ENCODE measurements around the gene NOL4L. TPM values are rescaled to one million over a fixed set of nuclear protein-coding genes. Genes with fewer than 3 reads are reported as not detected.

NOL4L gene
- total RNA-seq, 2 experiments from 2014 or later = 15.2 to 18.3 TPM

DNA sequence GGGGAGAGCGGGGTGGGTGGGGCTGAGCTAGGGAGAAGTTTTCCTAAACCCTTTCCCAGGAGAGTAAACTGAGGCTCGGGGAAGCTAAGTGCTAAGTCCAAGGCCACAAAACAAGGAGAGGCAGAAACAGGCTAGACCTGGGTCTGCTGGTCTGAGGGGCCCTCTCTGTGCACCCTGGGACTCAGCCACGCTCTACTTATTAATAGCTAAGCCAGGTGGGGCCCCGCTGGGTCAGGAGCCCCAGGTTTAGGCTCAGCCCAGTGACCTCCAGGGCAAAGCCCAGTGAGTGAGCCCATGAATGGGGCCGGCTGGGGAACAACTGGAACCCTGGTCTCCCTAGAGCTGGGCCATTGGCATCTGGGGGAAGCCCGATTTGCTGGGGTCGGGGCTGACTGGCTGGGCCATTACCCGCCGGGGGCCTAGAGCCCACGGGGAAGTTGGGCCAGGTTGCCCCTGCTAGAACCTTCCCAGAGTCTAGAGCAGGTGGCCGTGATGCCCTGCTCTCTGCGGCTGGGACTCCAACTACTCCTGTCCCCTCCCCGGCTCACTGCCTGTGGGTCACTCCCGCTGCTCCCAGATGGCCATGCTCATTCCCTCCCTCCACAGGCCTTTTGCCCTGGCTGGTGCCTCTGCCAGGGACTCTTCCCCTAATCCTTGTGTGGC lies 24.1 kb upstream of the NOL4L start:
- CTCF ChIA-PET = no interaction called here
- Mint-ChIP-seq H3K4me3 (no peak overlapping the region), H3K27me3 (no peaks in the 10 kb centered on the region), H3K9me3 (ENCODE audit: low read depth) (peaks cover 2% of the 10 kb centered on the region), H3K4me1 (no peaks in the 10 kb centered on the region), H3K36me3 (no peaks in the 10 kb centered on the region), H3K27ac (no peak overlapping the region)
- DNase-seq (no peak), ATAC-seq (no peak)

DNA sequence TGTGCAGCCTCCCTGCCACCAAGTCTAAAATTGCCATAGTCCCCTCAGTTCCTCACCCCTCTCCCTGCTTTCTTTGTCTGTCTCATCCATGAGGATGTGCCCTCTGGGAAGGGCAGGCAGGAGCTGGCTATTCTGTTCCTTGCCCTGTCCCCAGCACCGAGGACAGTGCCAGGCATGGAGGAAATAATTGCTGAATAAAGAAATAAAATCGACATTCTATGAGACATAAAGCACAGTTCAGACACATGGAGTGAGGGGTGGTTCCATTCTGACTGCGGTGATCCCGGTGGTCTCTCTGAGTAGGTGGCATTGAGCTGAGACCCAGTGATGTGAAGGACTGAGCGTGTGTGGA lies 23.5 kb upstream of the NOL4L start:
- CTCF ChIA-PET = no interaction called here
- Mint-ChIP-seq H3K4me1 (no peaks in the 10 kb centered on the region), H3K4me3 (no peak overlapping the region)

DNA sequence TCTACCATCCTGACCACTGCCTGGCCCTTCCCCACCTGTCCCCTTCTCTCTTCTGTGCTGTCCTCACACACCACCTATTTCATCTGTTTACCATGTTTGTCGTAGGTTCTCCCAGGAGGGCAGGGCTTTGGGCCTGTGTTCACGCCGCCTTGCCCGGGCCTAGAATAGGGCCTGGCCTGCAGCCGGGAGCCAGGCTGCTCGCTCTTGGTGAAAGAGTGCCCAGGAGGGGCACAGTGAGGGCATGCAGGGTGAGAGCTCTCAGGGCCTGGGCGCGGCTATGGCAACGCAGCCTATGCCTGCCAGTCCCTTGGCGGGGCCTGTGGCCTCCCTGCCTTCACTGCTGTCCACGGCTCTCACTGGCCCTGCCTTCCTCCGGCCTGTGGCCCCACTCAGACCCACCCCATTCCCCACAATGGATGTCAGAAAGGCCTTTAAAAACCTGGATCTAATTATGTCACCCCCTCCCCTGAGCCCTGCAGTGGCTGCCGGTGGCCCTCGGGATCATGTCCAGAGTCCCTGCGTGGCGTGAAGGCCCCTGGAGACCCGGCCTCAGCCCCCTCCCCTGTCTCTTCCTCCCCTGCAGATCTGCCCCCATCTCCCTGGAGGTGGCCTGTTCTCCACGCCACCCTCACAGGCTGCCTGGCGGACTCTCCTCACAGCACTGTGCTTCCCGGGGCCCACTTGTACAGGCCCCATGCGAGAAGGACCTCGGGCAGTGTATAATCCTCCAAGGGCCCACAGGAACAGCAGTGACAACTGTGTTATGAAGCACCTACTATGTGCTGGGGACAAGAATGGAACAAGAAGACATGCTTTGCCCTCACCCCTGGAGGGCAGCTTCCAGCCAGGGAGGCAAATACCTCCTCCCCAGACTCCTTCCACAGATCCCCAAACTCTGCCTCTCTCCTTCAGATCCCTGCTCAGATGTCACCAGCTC lies 22.9 kb upstream of the NOL4L start:
- no peak for ATAC-seq
- no peak for DNase-seq
- Mint-ChIP-seq H3K27me3 (no peaks in the 10 kb centered on the region), H3K4me1 (no peaks in the 10 kb centered on the region), H3K36me3 (no peaks in the 10 kb centered on the region), H3K4me3 (no peak overlapping the region), H3K9me3 (ENCODE audit: low read depth) (peaks cover under 1% of the 10 kb centered on the region), H3K27ac (no peak overlapping the region)
- CTCF ChIA-PET = no interaction called here

More for the DNA sequence above, 23.5 kb upstream of the NOL4L start:
- peaks cover 2% of the 10 kb centered on the region for H3K9me3 Mint-ChIP-seq (ENCODE audit: low read depth)
- no peak for DNase-seq
- no peaks in the 10 kb centered on the region for H3K27me3 Mint-ChIP-seq
- no peak for ATAC-seq
- no peak overlapping the region for H3K27ac Mint-ChIP-seq
- H3K36me3 Mint-ChIP-seq = no peaks in the 10 kb centered on the region

DNA sequence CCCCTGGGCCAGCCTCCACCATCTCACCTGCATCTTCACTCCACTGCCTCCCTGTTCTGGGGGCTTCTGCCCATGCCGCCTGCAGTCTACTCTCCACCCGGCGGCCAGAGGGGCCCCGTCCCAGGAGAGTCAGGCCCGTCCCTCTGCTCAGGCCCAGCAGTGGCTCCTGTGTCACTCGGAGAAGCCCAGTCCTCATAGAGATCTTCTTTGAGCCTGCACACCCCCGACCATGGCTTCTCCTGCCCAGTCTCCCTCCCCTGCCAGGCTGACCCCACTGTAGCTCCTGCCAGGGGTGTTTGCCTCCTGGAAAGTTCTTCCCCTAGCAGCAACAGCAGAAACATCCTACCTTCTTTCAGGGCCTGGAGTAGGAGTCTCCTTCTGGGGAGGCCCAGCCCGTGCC lies 22.2 kb upstream of the NOL4L start:
- H3K27me3 Mint-ChIP-seq = no peaks in the 10 kb centered on the region
- no peak for DNase-seq
- no peaks in the 10 kb centered on the region for H3K36me3 Mint-ChIP-seq
- no peak overlapping the region for H3K4me3 Mint-ChIP-seq
- no peaks in the 10 kb centered on the region for H3K9me3 Mint-ChIP-seq (ENCODE audit: low read depth)
- H3K4me1 Mint-ChIP-seq = no peaks in the 10 kb centered on the region
- ATAC-seq = no peak
- no peak overlapping the region for H3K27ac Mint-ChIP-seq
- CTCF ChIA-PET = no interaction called here

DNA sequence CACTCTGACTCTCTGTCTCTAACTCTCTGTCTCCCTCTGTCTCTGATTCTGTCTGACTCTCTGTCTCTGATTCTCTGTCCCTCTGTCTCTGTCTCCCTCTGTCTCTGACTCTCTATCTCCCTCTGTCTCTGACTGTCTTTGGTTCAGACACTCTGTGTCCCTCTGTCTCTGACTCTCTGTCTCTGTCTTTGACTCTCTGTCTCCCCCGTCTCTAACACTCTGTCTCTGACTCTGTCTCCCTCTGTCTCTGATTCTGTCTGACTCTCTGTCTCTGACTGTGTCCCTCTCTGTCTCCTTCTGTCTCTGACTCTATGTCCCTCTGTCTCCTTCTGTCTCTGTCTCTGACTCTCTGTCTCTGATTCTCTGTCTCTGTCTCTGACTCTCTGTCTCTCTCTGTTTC lies 21.7 kb upstream of the NOL4L start:
- Mint-ChIP-seq H3K4me3 (no peak overlapping the region), H3K36me3 (no peaks in the 10 kb centered on the region), H3K27me3 (no peaks in the 10 kb centered on the region), H3K9me3 (ENCODE audit: low read depth) (no peaks in the 10 kb centered on the region), H3K4me1 (no peaks in the 10 kb centered on the region), H3K27ac (no peak overlapping the region)
- DNase-seq = no peak
- CTCF ChIA-PET = no interaction called here
- no peak for ATAC-seq

DNA sequence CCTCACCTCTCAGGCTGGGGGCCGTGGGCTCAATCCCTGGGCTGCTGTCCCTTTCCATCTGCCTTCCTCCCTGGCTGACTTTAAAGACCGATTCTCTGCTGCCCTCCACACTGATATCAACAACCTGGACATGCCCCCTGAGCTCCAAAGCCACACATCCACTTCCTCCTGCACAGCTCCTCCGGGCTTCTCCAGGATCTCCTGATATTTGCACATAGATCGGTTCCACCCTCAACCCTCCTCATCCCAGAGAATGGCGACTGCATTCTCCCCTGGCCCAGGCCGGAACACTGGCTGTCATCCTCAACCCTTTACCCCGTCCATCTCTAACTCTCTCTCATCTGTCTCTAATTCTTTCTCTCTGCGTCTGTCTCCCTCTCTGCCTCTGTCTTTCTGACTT lies 21.0 kb upstream of the NOL4L start:
- H3K36me3 Mint-ChIP-seq = no peaks in the 10 kb centered on the region
- CTCF ChIA-PET = interaction anchor here (1.4 kb wide), 1 partner anchor 46 kb away, joined by 3 read pairs; no protein-coding TSS in a partner anchor
- H3K27ac Mint-ChIP-seq = no peak overlapping the region
- no peaks in the 10 kb centered on the region for H3K4me1 Mint-ChIP-seq
- no peaks in the 10 kb centered on the region for H3K9me3 Mint-ChIP-seq (ENCODE audit: low read depth)
- no peak overlapping the region for H3K4me3 Mint-ChIP-seq
- no peak for ATAC-seq
- DNase-seq = no peak
- no peaks in the 10 kb centered on the region for H3K27me3 Mint-ChIP-seq

DNA sequence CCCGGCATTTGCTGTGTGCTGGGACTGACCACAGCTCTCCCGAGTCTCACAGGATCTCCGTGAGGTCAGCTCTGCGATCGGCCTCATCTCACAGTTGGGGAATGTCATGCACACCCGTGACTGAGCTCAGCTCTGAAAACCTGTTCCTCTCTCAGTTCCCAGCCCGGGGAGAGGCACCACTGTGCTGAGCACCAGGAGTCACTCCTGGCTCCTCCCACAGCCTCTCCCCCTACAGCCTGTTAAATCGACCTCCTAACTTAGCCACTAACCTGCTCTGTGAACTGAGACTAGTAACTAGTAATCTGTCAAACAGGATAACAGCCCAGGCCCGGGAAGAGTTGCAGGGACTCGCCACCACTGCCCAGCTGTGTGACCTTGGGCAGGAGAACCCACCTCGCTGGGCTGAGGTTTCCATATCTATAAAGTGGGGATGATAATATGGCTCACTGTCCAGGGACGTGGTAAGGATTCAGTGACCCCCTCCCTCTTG lies 20.1 kb upstream of the NOL4L start:
- no peak overlapping the region for H3K27ac Mint-ChIP-seq
- DNase-seq (no peak), ATAC-seq (no peak)
- no peaks in the 10 kb centered on the region for H3K36me3 Mint-ChIP-seq
- no peaks in the 10 kb centered on the region for H3K4me1 Mint-ChIP-seq
- CTCF ChIA-PET = interaction anchor here (1.4 kb wide), 1 partner anchor 47 kb away, joined by 3 read pairs; no protein-coding TSS in a partner anchor
- no peaks in the 10 kb centered on the region for H3K9me3 Mint-ChIP-seq (ENCODE audit: low read depth)
- H3K27me3 Mint-ChIP-seq = no peaks in the 10 kb centered on the region
- H3K4me3 Mint-ChIP-seq = no peak overlapping the region

DNA sequence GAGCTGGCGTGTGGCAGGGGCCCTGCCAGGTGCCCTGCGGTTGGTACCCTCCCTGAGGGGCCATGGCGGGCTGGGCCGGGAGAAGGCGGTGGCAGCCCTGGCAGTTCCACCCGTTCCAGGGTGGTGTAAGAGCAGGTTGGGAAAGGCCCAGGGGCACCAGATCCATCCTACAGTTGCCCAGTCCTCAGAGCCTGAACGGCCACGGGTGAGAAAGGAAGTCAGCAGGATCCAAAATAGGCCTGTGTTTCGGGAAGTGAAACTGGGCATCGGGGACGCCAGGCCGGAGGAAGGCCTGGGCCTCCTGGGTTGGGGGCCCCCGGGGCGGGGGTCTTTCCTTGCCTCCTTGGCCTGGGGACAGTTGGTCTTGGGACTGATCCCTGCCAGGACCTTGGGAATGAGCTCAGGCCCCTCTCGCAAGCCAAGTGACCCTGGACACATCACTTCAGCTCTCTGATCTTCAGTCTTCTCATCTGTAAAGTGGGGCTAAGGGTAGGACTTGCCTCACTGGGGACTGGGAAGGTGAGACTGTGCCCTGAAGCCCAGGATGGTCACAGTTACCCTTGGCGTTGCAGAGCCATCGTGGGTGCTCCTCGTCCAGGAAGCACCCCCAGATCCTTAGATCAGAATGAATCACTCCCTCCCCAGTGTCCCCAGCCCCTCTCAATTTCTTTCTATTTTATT lies 18.1 kb upstream of the NOL4L start:
- Mint-ChIP-seq H3K27me3 (no peaks in the 10 kb centered on the region), H3K4me1 (no peaks in the 10 kb centered on the region), H3K27ac (no peak overlapping the region), H3K36me3 (no peaks in the 10 kb centered on the region), H3K4me3 (no peak overlapping the region), H3K9me3 (ENCODE audit: low read depth) (no peaks in the 10 kb centered on the region)
- ATAC-seq (no peak), DNase-seq (no peak)
- CTCF ChIA-PET = no interaction called here

DNA sequence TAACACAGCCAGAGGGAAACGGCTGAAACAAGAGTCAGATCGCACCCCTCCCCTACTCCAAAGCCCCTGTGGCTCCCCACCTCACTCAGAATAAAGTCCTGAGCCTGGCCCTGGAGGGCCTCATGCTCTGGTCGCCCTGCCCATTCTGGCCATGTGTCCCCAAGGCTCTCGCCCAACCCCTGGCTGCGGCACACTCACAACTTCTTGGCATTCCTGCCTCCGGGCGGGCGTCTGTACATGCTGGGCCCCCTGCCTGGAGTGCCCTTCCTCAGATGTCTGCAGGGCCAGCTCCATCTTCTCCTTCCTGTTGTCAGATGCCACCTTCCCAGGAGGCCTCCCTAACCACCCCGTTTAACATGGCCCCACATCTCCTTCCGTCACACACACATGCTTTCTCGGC lies 17.1 kb upstream of the NOL4L start:
- no peaks in the 10 kb centered on the region for H3K27me3 Mint-ChIP-seq
- H3K4me1 Mint-ChIP-seq = no peaks in the 10 kb centered on the region
- no peaks in the 10 kb centered on the region for H3K9me3 Mint-ChIP-seq (ENCODE audit: low read depth)
- no peak overlapping the region for H3K27ac Mint-ChIP-seq
- no peak for ATAC-seq
- CTCF ChIA-PET = no interaction called here
- no peak overlapping the region for H3K4me3 Mint-ChIP-seq
- H3K36me3 Mint-ChIP-seq = no peaks in the 10 kb centered on the region
- no peak for DNase-seq

DNA sequence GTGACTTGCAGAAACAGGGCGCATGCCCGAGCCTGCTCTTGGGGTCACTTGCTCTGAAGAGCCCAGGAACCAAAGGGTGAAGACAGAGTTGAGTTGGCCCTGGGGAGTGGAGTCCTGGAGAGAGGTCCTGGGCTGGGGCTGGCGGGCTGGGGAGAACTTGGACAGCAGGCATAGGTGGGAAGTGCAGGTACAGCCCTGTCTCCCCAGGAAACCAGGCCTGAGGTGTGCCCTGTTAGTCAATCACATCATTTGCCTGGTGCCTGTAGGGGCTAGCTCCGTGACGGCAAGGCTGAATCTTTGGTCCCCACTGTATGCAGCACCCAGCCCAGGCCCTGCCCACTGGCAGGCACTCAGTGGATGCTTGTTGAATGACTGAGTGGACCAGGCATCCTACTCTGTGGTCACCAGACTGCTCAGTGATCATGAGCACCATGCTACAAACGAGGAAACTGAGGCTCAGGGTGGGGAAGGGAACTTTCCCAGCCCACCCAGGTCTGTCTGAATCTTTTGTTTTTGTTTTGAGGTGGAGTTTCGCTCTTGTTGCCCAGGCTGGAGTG lies 15.6 kb upstream of the NOL4L start:
- no peaks in the 10 kb centered on the region for H3K9me3 Mint-ChIP-seq (ENCODE audit: low read depth)
- H3K27ac Mint-ChIP-seq = no peak overlapping the region
- CTCF ChIA-PET = no interaction called here
- H3K4me3 Mint-ChIP-seq = no peak overlapping the region
- ATAC-seq (no peak), DNase-seq (no peak)
- H3K36me3 Mint-ChIP-seq = no peaks in the 10 kb centered on the region
- H3K27me3 Mint-ChIP-seq = no peaks in the 10 kb centered on the region
- peaks cover 8% of the 10 kb centered on the region for H3K4me1 Mint-ChIP-seq

DNA sequence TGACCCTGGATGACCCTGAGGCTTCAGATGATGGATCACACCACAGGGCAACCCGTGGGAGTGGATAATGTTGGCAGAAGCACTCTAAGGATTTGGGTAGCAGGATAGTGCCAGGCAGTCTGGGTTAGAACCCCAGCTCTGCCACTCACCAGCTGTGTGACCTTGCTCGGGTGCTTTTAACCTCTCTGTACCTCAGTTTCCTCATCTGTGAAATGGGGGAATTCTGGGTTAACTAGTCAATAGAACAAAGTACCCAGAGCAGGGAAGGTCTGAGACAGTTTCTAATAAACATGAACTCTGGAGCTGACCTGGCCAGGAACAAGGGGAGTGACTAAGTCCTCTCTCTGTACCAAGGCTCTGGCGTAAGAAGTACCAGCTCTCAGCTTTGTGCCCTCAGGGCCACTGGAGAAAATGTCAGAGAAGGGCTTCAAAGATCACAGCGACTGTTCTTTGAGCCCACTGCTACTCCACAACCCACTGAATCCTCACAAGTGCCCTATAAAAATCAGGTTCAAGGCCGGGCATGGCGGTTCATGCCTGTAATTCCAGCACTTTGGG lies 14.7 kb upstream of the NOL4L start:
- CTCF ChIA-PET = no interaction called here
- no peaks in the 10 kb centered on the region for H3K9me3 Mint-ChIP-seq (ENCODE audit: low read depth)

DNA sequence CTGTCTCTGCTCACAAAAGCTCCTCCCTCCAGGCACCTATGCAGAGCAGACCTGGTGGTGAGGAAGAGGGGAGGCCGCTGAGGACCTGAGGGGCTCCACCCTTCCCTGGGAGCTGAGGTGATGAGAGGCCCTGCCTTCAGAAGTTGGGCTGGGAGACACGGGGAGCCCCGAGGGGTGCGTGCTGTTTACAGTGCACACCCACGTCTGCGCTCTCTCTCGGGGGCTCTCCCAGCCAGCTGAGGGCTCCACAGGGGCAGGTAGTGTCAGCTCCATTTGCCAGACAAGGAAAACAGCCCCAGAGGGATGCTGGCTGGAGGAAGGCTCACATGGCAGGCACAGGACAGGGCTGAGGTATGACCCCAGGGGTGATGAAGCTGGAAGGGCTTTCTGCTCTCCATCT lies 13.5 kb upstream of the NOL4L start:
- no peak overlapping the region for H3K27ac Mint-ChIP-seq
- H3K4me3 Mint-ChIP-seq = no peak overlapping the region
- peaks cover 10% of the 10 kb centered on the region for H3K4me1 Mint-ChIP-seq
- H3K36me3 Mint-ChIP-seq = no peaks in the 10 kb centered on the region
- H3K9me3 Mint-ChIP-seq (ENCODE audit: low read depth) = no peaks in the 10 kb centered on the region
- H3K27me3 Mint-ChIP-seq = no peaks in the 10 kb centered on the region
- no peak for DNase-seq
- ATAC-seq = no peak
- CTCF ChIA-PET = no interaction called here

More for the DNA sequence above, 14.7 kb upstream of the NOL4L start:
- Mint-ChIP-seq H3K4me1 (peaks cover 8% of the 10 kb centered on the region), H3K4me3 (no peak overlapping the region), H3K36me3 (no peaks in the 10 kb centered on the region), H3K27me3 (no peaks in the 10 kb centered on the region), H3K27ac (no peak overlapping the region)
- no peak for ATAC-seq
- DNase-seq = no peak

DNA sequence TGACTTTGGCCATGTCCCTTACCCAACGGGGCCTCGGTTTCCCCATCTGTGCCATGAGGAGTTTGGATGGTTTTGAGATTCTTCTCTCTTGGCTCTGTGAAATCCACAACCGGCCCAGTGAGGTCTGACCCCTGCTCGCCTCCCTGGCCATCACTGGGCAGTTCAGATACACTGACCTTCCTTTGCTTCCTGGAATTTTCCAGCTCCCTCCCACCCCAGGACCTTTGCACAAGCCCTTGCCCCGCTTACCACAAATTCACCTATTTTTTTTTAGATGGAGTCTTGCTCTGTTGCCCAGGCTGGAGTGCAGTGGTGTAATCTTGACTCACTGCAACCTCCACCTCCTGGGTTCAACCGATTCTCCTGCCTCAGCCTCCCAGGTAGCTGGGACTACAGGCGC lies 12.6 kb upstream of the NOL4L start:
- H3K27me3 Mint-ChIP-seq = no peaks in the 10 kb centered on the region
- no peak overlapping the region for H3K27ac Mint-ChIP-seq

More for the DNA sequence above, 12.6 kb upstream of the NOL4L start:
- Mint-ChIP-seq H3K36me3 (no peaks in the 10 kb centered on the region), H3K4me1 (peaks cover 16% of the 10 kb centered on the region), H3K9me3 (ENCODE audit: low read depth) (no peaks in the 10 kb centered on the region), H3K4me3 (no peak overlapping the region)
- CTCF ChIA-PET = no interaction called here
- DNase-seq = no peak
- ATAC-seq = no peak
